Measurements from ENCODE around the gene ZSCAN29. TPM values are rescaled to one million over a fixed set of nuclear protein-coding genes. Genes with fewer than 3 reads are reported as not detected.

ZSCAN29 gene
- total RNA-seq, 2 donors from 2014 or later, result 18.3 to 26.2 TPM

DNA sequence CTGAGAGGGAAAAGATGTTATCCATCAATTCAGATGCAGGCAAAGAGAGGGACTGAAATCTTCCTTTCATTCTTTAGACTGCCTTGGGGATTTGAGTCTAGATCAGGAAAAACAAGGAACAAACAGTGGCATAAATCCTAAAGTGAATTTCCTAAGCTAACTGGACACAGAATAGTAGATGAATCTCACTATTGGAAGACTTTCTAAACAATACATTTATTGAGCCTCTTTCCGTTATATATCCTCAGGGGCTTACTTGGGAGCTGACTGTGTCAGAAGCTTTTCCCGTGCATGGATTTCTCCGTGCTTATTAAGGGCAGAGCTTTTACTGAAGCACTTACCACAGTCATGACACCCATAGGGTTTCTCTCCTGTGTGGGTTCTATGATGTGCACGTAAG is 10.0 kb downstream of the ZSCAN29 start:
- H3K27ac ChIP-seq, result no peak overlapping the region
- H3K27me3 ChIP-seq (replicated peaks; ENCODE audit: insufficient read depth), result no peaks in the 10 kb centered on the region
- intact Hi-C loops (cut with DNase I), result no loop called here
- WGBS, result 100% methylated on average over 4 of the region's 4 CpGs
- TF ChIP-seq, protein P1, sequence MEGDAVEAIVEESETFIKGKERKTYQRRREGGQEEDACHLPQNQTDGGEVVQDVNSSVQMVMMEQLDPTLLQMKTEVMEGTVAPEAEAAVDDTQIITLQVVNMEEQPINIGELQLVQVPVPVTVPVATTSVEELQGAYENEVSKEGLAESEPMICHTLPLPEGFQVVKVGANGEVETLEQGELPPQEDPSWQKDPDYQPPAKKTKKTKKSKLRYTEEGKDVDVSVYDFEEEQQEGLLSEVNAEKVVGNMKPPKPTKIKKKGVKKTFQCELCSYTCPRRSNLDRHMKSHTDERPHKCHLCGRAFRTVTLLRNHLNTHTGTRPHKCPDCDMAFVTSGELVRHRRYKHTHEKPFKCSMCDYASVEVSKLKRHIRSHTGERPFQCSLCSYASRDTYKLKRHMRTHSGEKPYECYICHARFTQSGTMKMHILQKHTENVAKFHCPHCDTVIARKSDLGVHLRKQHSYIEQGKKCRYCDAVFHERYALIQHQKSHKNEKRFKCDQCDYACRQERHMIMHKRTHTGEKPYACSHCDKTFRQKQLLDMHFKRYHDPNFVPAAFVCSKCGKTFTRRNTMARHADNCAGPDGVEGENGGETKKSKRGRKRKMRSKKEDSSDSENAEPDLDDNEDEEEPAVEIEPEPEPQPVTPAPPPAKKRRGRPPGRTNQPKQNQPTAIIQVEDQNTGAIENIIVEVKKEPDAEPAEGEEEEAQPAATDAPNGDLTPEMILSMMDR (IDR thresholded peaks at IDR 0.05), result no peak
- no peak for TF ChIP-seq POLR2AphosphoS5 (IDR thresholded peaks at IDR 0.05)
- TF ChIP-seq POLR2A (IDR thresholded peaks at IDR 0.05), result no peak
- H3K4me3 ChIP-seq, result no peak overlapping the region
- no peaks in the 10 kb centered on the region for H3K4me1 ChIP-seq (replicated peaks)
- H3K9me3 ChIP-seq, result no peaks in the 10 kb centered on the region
- H3K36me3 ChIP-seq, result peaks cover 16 to 26% of the 10 kb centered on the region in 2 donors
- DNase-seq (ENCODE audit: low spot score), result no peak

DNA sequence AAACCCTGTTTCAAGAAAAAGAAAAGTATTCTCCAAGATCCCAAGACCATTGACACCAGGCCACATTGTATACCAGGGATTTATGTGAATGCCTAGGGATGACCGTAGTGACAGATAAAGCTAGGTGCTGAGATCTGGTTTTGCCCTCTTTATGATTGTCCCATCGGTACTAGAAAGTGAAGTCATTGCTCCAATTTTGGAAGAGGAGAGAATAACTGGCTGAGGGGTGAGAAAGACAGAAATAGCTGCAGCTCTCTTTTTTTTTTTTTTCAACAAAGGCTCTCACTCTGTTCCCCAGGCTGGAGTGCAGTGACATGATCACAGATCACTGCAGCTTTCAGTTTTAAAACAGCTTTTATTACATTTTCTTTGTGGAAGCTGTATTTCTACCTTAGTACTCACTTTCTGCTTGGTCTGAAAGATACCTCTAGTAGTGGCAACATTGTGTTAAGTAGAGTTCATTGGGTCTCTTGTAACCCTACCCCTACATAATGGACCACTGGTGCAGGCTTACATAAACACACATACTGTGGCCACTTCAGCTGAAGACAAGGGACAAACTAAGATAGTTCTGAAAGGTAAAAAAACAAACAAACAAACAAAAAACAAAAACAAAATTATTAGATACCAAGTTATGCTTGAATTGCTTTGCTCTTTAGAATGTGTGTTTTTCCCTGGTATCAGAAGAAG is 18.0 kb downstream of the ZSCAN29 start:
- Histone ChIP-seq H3K36me3 (no peaks in the 10 kb centered on the region), H3K9me3 (no peaks in the 10 kb centered on the region), H3K27ac (no peak overlapping the region), H3K27me3 (replicated peaks; ENCODE audit: insufficient read depth) (no peaks in the 10 kb centered on the region), H3K4me1 (replicated peaks) (no peaks in the 10 kb centered on the region), H3K4me3 (no peak overlapping the region)
- intact Hi-C loops (cut with DNase I), result no loop called here
- TF ChIP-seq POLR2A (IDR thresholded peaks at IDR 0.05), result no peak
- TF ChIP-seq, protein P1 (IDR thresholded peaks at IDR 0.05), result no peak
- TF ChIP-seq POLR2AphosphoS5 (IDR thresholded peaks at IDR 0.05), result no peak
- WGBS, result 91% methylated on average over 2 of the region's 2 CpGs
- no peak for DNase-seq (ENCODE audit: low spot score)

DNA sequence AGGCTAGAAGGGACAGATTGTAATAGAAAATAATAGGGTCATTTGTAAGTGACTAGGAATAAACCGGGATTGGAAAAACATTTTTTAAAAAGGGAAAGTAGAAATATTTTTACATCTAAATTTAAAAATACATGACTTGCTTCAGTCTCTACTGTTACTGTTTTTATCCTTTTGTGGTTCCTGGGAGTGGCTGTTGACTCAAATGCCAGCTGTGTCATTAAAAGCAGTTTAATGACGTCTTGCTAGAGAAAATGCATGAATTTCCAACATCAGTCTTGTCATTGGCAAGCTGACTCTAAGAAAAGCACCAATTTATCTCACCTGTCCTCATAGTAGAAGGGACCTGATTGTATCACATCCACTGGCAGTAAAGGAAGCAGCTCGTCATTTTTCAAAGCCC is 23.7 kb downstream of the ZSCAN29 start:
- Histone ChIP-seq H3K27me3 (replicated peaks; ENCODE audit: insufficient read depth) (no peaks in the 10 kb centered on the region), H3K36me3 (no peaks in the 10 kb centered on the region), H3K4me3 (no peak overlapping the region), H3K27ac (no peak overlapping the region), H3K4me1 (replicated peaks) (no peaks in the 10 kb centered on the region), H3K9me3 (no peaks in the 10 kb centered on the region)
- 65% methylated on average over 3 of the region's 3 CpGs for WGBS
- no peak for DNase-seq (ENCODE audit: low spot score)
- intact Hi-C loops (cut with DNase I), result no loop called here
- TF ChIP-seq POLR2A (IDR thresholded peaks at IDR 0.05) (no peak), POLR2AphosphoS5 (IDR thresholded peaks at IDR 0.05) (no peak)
- TF ChIP-seq, protein P1 (IDR thresholded peaks at IDR 0.05), result no peak

DNA sequence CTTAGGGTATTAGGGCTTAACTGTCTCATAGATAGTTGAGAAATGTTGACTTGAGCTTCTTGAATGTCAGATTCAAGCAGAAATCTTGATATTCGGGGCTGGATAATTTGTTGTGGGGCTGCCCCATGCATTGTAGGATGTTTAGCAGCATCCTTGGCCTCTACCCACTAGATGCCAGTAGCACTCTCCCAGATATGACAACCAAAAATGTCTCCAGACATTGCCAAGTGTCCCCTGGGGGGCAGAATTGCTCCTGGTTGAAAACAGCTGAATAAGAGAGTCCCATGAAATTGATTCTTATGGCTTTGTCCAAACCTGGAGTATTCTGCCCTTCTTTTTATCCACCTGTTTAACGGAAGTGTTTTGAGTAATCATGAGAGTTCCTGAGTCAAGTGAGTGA is 24.5 kb downstream of the ZSCAN29 start:
- 93% methylated on average over 2 of the region's 2 CpGs for WGBS
- Histone ChIP-seq H3K27ac (no peak overlapping the region), H3K4me1 (replicated peaks) (no peaks in the 10 kb centered on the region), H3K4me3 (no peak overlapping the region), H3K36me3 (no peaks in the 10 kb centered on the region), H3K27me3 (replicated peaks; ENCODE audit: insufficient read depth) (no peaks in the 10 kb centered on the region), H3K9me3 (no peaks in the 10 kb centered on the region)
- no peak for DNase-seq (ENCODE audit: low spot score)
- TF ChIP-seq, protein P1 (IDR thresholded peaks at IDR 0.05), result no peak
- TF ChIP-seq POLR2AphosphoS5 (IDR thresholded peaks at IDR 0.05) (no peak), POLR2A (IDR thresholded peaks at IDR 0.05) (no peak)
- intact Hi-C loops (cut with DNase I), result no loop called here

DNA sequence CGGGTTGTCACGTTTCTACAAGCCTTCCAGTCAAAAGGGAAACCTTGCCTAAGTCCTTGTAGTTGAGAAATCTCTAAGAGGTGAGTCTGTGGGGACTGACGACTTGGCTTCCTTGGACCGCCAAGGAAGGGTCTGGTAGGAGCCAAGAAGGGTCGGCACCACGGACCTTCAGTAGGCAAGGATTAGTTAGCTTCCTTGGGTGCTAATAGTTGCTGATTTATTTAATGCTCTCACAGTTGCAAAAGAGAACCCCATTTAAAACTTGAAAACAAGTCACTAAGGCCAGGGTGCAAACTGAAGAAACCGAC is 40.1 kb downstream of the ZSCAN29 start:
- 4% methylated on average over 7 of the region's 7 CpGs for WGBS
- Histone ChIP-seq H3K36me3 (no peaks in the 10 kb centered on the region), H3K27ac (peak overlapping the region; percentile 80 to 91), H3K27me3 (replicated peaks; ENCODE audit: insufficient read depth) (no peaks in the 10 kb centered on the region), H3K4me3 (peak overlapping the region; percentile 42 to 88), H3K9me3 (no peaks in the 10 kb centered on the region), H3K4me1 (replicated peaks) (peaks cover 10% of the 10 kb centered on the region)
- intact Hi-C loops (cut with DNase I), result no loop called here
- no peak for TF ChIP-seq POLR2A (IDR thresholded peaks at IDR 0.05)
- TF ChIP-seq, protein P1 (IDR thresholded peaks at IDR 0.05), result no peak
- no peak for TF ChIP-seq POLR2AphosphoS5 (IDR thresholded peaks at IDR 0.05)
- no peak for DNase-seq (ENCODE audit: low spot score)

All from prostate gland (tissue), 2 donors.